GM12878 (cell line): Measurements from ENCODE around the gene RFK. TPM values are rescaled to one million over a fixed set of nuclear protein-coding genes. Genes with fewer than 3 reads are reported as not detected.

ENCODE experiments used
- ATAC-seq: fragments of 200-7000 bp; cut with Tn5 transposase; 3 replicates; pipeline ENCODE4 v1.9.1; 2020; ENCODE audit warnings: mild to moderate bottlenecking, moderate library complexity
- BruUV-seq: library from RNA; stranded (reverse); fragments of 400-500 nt; replicated peaks from 2 replicates; lab custom pipeline; 2021; lab: Mats Ljungman, UMichigan
- CTCF ChIA-PET: fragments of 300-600 bp; sonication (Branson Sonifier 250); formaldehyde crosslinking; extraction: SDS; loops from one replicate; lab custom pipeline; 2021; ENCODE audit warnings: inconsistent platforms; lab: Yijun Ruan, JAX
- POLR2A ChIA-PET: fragments of 350-600 bp; formaldehyde crosslinking; extraction: SDS; loops from one replicate; lab custom pipeline; 2021; ENCODE audit warnings: inconsistent platforms; lab: Charles Lee
- RAD21 ChIA-PET: fragments of 300-600 bp; sonication (Branson Sonifier 250); formaldehyde crosslinking; loops from one replicate; lab custom pipeline; 2023; ENCODE audit warnings: antibody characterized with exemption; ENCODE audit not compliant: unreplicated experiment; lab: Charles Lee
- SMC1A ChIA-PET: fragments of 300-600 bp; sonication (Branson Sonifier 250); formaldehyde crosslinking; loops from one replicate; lab custom pipeline; 2023; ENCODE audit not compliant: unreplicated experiment, uncharacterized antibody; lab: Charles Lee
- DNase-seq: peaks from one replicate; pipeline ENCODE4 v3.0.0-alpha.2; 2011; ENCODE audit warnings: low read depth, low spot score
- FAIRE-seq: peaks from 3 replicates; lab custom pipeline; 2011; peaks lifted over from hg19 to GRCh38; lab: Jason Lieb, UNC
- H2AFZ ChIP-seq: 2 replicates; pipeline ENCODE4 v1.6.0; 2011; ENCODE audit warnings: low read depth, low read length, control low read depth; ENCODE audit not compliant: control insufficient read depth
- H3K27ac ChIP-seq: 2 replicates; pipeline ENCODE4 v1.5.1; 2011; ENCODE audit warnings: control low read depth; ENCODE audit not compliant: control insufficient read depth, insufficient read depth
- H3K27me3 ChIP-seq, 2 experiments: replicated peaks in 1 of 2; 2 replicates each; pipeline versions ENCODE4 v1.6.0 to v1.6.1; 2011; ENCODE audit warnings: low read length in 1 of 2; ENCODE audit not compliant: control insufficient read depth in 2 of 2, insufficient read depth in 2 of 2
- H3K36me3 ChIP-seq, 2 experiments: 2 replicates each; pipeline ENCODE4 v1.5.1; 2011; ENCODE audit warnings: low read length in 1 of 2; ENCODE audit not compliant: control insufficient read depth in 2 of 2, insufficient read depth in 2 of 2
- H3K4me1 ChIP-seq: 2 replicates; pipeline ENCODE4 v1.6.1; 2011; ENCODE audit warnings: mild to moderate bottlenecking, low read length, moderate library complexity, mixed read lengths; ENCODE audit not compliant: control insufficient read depth, insufficient read depth
- H3K4me2 ChIP-seq: 2 replicates; pipeline ENCODE4 v1.6.0; 2011; ENCODE audit warnings: control low read depth; ENCODE audit not compliant: control insufficient read depth, insufficient read depth
- H3K4me3 ChIP-seq: fragments of 200-600 bp; sonication (generic); 2 replicates; pipeline ENCODE4 v1.5.1; 2016
- H3K79me2 ChIP-seq: 2 replicates; pipeline ENCODE4 v1.6.0; 2011; ENCODE audit warnings: low read length; ENCODE audit not compliant: control insufficient read depth, insufficient read depth
- H3K9ac ChIP-seq: 2 replicates; pipeline ENCODE4 v1.8.0; 2011; ENCODE audit warnings: low read length, control low read depth, mixed read lengths; ENCODE audit not compliant: control insufficient read depth, insufficient read depth
- H3K9me3 ChIP-seq: replicated peaks from 3 replicates; pipeline ENCODE4 v1.5.1; 2011; ENCODE audit warnings: mild to moderate bottlenecking, low read length; ENCODE audit not compliant: control insufficient read depth, insufficient read depth
- H4K20me1 ChIP-seq: 2 replicates; pipeline ENCODE4 v1.6.0; 2011; ENCODE audit not compliant: control insufficient read depth, insufficient read depth
- BCL3 ChIP-seq: IDR thresholded peaks from 2 replicates; pipeline ENCODE4 v1.6.1; 2011; ENCODE audit warnings: borderline replicate concordance, low read depth, mild to moderate bottlenecking, moderate library complexity, low read length; ENCODE audit not compliant: insufficient read depth, poor library complexity, severe bottlenecking
- CEBPB ChIP-seq, 2 experiments: fragments of 150-350 bp in 1 of 2; IDR thresholded peaks; 2 replicates each; pipeline ENCODE4 v1.6.1; 2012 to 2014; ENCODE audit warnings: low read depth in 2 of 2, low read length in 2 of 2, borderline replicate concordance in 1 of 2, inconsistent platforms in 1 of 2
- CHD1 ChIP-seq: IDR thresholded peaks from 2 replicates; pipeline ENCODE4 v1.6.1; 2012; ENCODE audit warnings: low read depth, low read length, improper control_type of control experiment
- ESRRA ChIP-seq: IDR thresholded peaks from 2 replicates; pipeline ENCODE4 v1.6.1; 2012; ENCODE audit warnings: mild to moderate bottlenecking, low read length, improper control_type of control experiment
- ETV6 ChIP-seq, 2 experiments: fragments of 450-650 bp in 1 of 2; IDR thresholded peaks in 1 of 2; conservative IDR thresholded peaks in 1 of 2; 2 replicates each; pipeline ENCODE4 v1.6.1; 2014; ENCODE audit warnings: antibody characterized with exemption in 1 of 2, borderline replicate concordance in 1 of 2, low read depth in 1 of 2, mild to moderate bottlenecking in 1 of 2, moderate library complexity in 1 of 2
- FOXM1 ChIP-seq: IDR thresholded peaks from 2 replicates; pipeline ENCODE4 v1.6.1; 2012; ENCODE audit warnings: low read depth, mild to moderate bottlenecking, inconsistent platforms, low read length, moderate library complexity
- HDAC2 ChIP-seq: fragments of 200-600 bp; sonication (generic); IDR thresholded peaks from 2 replicates; pipeline ENCODE4 v1.6.1; 2017
- IRF5 ChIP-seq: fragments of 450-650 bp; IDR thresholded peaks from 2 replicates; pipeline ENCODE4 v1.6.1; 2017; ENCODE audit warnings: borderline replicate concordance
- MAX ChIP-seq: IDR thresholded peaks from 2 replicates; pipeline ENCODE4 v1.6.1; 2012; ENCODE audit warnings: low read depth, low read length, improper control_type of control experiment
- MTA2 ChIP-seq: fragments of 450-650 bp; IDR thresholded peaks from 2 replicates; pipeline ENCODE4 v1.6.1; 2016; ENCODE audit warnings: low read depth, mild to moderate bottlenecking, moderate library complexity
- NBN ChIP-seq: fragments of 450-650 bp; IDR thresholded peaks from 2 replicates; pipeline ENCODE4 v1.6.1; 2016
- PAX5 ChIP-seq: IDR thresholded peaks from 2 replicates; pipeline ENCODE4 v1.6.1; 2011; ENCODE audit warnings: low read depth, low read length, borderline replicate concordance
- SREBF2 ChIP-seq: IDR thresholded peaks from 2 replicates; pipeline ENCODE4 v1.6.1; 2012; ENCODE audit warnings: mild to moderate bottlenecking, low read length
- STAT1 ChIP-seq: fragments of 450-650 bp; conservative IDR thresholded peaks from 2 replicates; pipeline ENCODE4 v1.6.1; 2014; ENCODE audit warnings: antibody characterized with exemption, mild to moderate bottlenecking
- ZBTB40 ChIP-seq: fragments of 450-650 bp; IDR thresholded peaks from 2 replicates; pipeline ENCODE4 v1.6.1; 2016; ENCODE audit warnings: mild to moderate bottlenecking, moderate library complexity, borderline replicate concordance
- ZSCAN29 ChIP-seq: fragments of 450-650 bp; IDR thresholded peaks from 2 replicates; pipeline ENCODE4 v1.6.1; 2017; ENCODE audit warnings: mild to moderate bottlenecking, moderate library complexity
- whole genome bisulfite sequencing: methylation state at CpG from one replicate; pipeline ENCODE4 v1.1.6; 2016; ENCODE audit warnings: low lambda C conversion rate; ENCODE audit not compliant: insufficient replicate concordance, insufficient coverage; ENCODE audit errors: missing lambda C conversion rate; 5-methylcytosine and 5-hydroxymethylcytosine counted together
- in situ Hi-C: fragments of 300-500 bp; cut with MboI; formaldehyde crosslinking; loops from 9 replicates; pipeline ENCODE4 v1.14.3; 2018; ENCODE audit warnings: mixed read lengths
- intact Hi-C: fragments of 100-400 bp; cut with micrococcal nuclease; formaldehyde crosslinking; loops from one replicate; pipeline ENCODE4 v1.14.2; 2022; ENCODE audit not compliant: unreplicated experiment
- polyA plus RNA-seq, 11 experiments: library from polyadenylated mRNA; depleted of rRNA in 4 of 11; unstranded in 6 of 11; stranded (reverse) in 5 of 11; fragments of >200 nt; fragmentation: Nextera tagmentation in 4 of 11; fragmentation: Illumina TruSeq in 1 of 11; extraction: Ambion mirVana in 4 of 11; extraction: Trizol in 1 of 11; gene quantifications; 1 replicate in 1 of 11; 2 replicates in 10 of 11; pipeline versions ENCODE4 v1.2.1 to v1.2.3, GENCODE V29; 2011 to 2016; ENCODE audit warnings: inconsistent platforms in 2 of 11, missing spikeins in 2 of 11, low read depth in 1 of 11
- total RNA-seq, 4 experiments: library from RNA; depleted of rRNA in 3 of 4; stranded (reverse); fragments of >200 nt in 3 of 4; fragmentation: Illumina TruSeq in 1 of 4; extraction: Trizol in 1 of 4; gene quantifications; 2 replicates each; pipeline versions ENCODE4 v1.2.1 to v1.2.3, GENCODE V29; 2013 to 2021

RFK gene
- total and polyA plus RNA-seq, 10 of the 15 experiments (the other 5 are each of a cell fraction or from before 2014, with no cell fraction given) = 4.4 to 18.6 (median 11.6) TPM

GRCh38 chr9:76342201-76342600 lies 52.0 kb downstream of the RFK start (continued):
- TF ChIP-seq ETV6 (conservative IDR thresholded peaks at IDR 0.05 in 1 of 2, IDR thresholded peaks at IDR 0.05 in 1 of 2; ENCODE audit: borderline replicate concordance in 1 of 2, low read depth in 1 of 2) (no peak), ZBTB40 (no peak), FOXM1 (no peak)

- Histone ChIP-seq H3K27me3 (no peaks in the 10 kb centered on the region), H3K27ac (no peak overlapping the region), H4K20me1 (no peaks in the 10 kb centered on the region), H3K9me3 (no peaks in the 10 kb centered on the region), H3K36me3 (no peaks in the 10 kb centered on the region), H3K4me2 (no peak overlapping the region), H3K9ac (no peak overlapping the region), H2AFZ (no peak overlapping the region), H3K4me1 (no peaks in the 10 kb centered on the region), H3K79me2 (no peaks in the 10 kb centered on the region), H3K4me3 (no peak overlapping the region)
- in situ Hi-C loops (no loop called here), intact Hi-C loops (no loop called here)
- TF ChIP-seq HDAC2 (no peak), SREBF2 (no peak), STAT1 (no peak), BCL3 (no peak), MTA2 (no peak), ZSCAN29 (no peak), ESRRA (no peak), IRF5 (no peak), MAX (no peak), CEBPB (IDR thresholded peaks at IDR 0.05; ENCODE audit: borderline replicate concordance in 1 of 2, low read depth in 2 of 2, low read length in 2 of 2) (no peak), NBN (no peak), CHD1 (no peak), PAX5 (no peak)
- ATAC-seq (no peak), FAIRE-seq (no peak), DNase-seq (no peak)
- CTCF ChIA-PET = no interaction called here
- WGBS = 48% methylated on average over 1 of the region's 1 CpG
- POLR2A ChIA-PET = no interaction called here
- RAD21 ChIA-PET = no interaction called here
- SMC1A ChIA-PET = no interaction called here
- no TSS peak for BruUV-seq
These were observed 52.6 kb downstream of the RFK start for GRCh38 chr9:76341616-76342015.
